ENCODE results near the gene ZNF367. TPM values are rescaled to one million over a fixed set of nuclear protein-coding genes. Genes with fewer than 3 reads are reported as not detected.

ZNF367 gene
- total RNA-seq, 4 donors from 2014 or later = 0.26 to 21.2 (median 1.7) TPM

- H3K36me3 ChIP-seq = no peaks in the 10 kb centered on the region
- no peak for DNase-seq
- H3K4me1 ChIP-seq = no peaks in the 10 kb centered on the region
- H3K27ac ChIP-seq = peak overlapping the region in 1 of 2 donors; percentile 88
- TF ChIP-seq, protein P1, sequence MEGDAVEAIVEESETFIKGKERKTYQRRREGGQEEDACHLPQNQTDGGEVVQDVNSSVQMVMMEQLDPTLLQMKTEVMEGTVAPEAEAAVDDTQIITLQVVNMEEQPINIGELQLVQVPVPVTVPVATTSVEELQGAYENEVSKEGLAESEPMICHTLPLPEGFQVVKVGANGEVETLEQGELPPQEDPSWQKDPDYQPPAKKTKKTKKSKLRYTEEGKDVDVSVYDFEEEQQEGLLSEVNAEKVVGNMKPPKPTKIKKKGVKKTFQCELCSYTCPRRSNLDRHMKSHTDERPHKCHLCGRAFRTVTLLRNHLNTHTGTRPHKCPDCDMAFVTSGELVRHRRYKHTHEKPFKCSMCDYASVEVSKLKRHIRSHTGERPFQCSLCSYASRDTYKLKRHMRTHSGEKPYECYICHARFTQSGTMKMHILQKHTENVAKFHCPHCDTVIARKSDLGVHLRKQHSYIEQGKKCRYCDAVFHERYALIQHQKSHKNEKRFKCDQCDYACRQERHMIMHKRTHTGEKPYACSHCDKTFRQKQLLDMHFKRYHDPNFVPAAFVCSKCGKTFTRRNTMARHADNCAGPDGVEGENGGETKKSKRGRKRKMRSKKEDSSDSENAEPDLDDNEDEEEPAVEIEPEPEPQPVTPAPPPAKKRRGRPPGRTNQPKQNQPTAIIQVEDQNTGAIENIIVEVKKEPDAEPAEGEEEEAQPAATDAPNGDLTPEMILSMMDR (IDR thresholded peaks at IDR 0.05) = no peak
- no peak for TF ChIP-seq POLR2A (IDR thresholded peaks at IDR 0.05)
- H3K4me3 ChIP-seq = peak overlapping the region in 1 of 2 donors; percentile 70
- intact Hi-C loops (cut with DNase I; ENCODE audit: low total_unique reads) = no loop called here
- H3K27me3 ChIP-seq = no peaks in the 10 kb centered on the region
- H3K9me3 ChIP-seq = no peaks in the 10 kb centered on the region
These were observed 36.0 kb downstream of the ZNF367 start for GRCh38 chr9:96382175-96382574.

DNA sequence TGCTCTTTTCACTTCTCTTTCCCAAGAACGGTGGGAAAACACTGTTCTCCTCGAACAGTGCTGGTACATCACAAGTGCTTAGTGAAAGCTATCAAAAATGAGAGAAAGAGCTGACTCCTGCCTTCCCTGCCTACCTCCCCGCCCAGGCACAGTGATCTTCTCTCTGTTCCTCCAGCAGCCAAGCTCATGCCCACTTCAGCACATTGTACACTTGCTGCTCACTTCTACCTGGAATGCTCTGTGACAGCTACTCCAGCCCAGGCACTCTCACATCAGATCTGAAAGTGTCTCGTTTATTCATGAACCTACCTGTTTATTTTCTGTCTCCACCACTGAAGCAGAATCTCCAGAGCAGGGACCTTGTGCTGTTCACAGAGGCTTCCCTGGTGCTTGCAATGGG lies 36.5 kb downstream of the ZNF367 start:
- no peak for TF ChIP-seq POLR2A (IDR thresholded peaks at IDR 0.05)
- TF ChIP-seq, protein P1 (IDR thresholded peaks at IDR 0.05) = no peak
- Histone ChIP-seq H3K4me1 (no peaks in the 10 kb centered on the region), H3K27ac (no peak overlapping the region), H3K27me3 (no peaks in the 10 kb centered on the region), H3K36me3 (no peaks in the 10 kb centered on the region), H3K9me3 (no peaks in the 10 kb centered on the region), H3K4me3 (no peak overlapping the region)
- intact Hi-C loops (cut with DNase I; ENCODE audit: low total_unique reads) = no loop called here
- DNase-seq = no peak

DNA sequence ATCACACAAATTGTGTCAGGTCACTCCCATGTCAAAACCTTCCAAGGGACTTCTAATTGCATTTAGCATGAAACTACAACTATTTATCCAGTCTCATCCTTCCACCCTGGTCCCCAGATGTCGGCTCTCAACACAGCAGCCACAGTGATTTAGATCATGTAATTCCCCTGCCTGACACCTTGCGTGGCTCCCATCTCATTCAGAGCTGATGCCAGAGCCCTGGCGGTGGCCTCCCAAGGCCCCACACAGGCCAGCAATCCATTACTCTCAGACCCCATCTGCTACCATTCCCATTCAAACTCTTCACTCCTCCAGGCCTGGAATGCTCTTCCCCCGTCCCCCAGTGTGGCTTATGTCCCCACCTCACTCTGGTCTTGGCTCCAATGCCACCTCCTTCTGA lies 37.0 kb downstream of the ZNF367 start:
- H3K27me3 ChIP-seq = no peaks in the 10 kb centered on the region
- no peak for TF ChIP-seq POLR2A (IDR thresholded peaks at IDR 0.05)
- TF ChIP-seq, protein P1 (IDR thresholded peaks at IDR 0.05) = no peak
- DNase-seq = no peak
- no peaks in the 10 kb centered on the region for H3K9me3 ChIP-seq
- intact Hi-C loops (cut with DNase I; ENCODE audit: low total_unique reads) = no loop called here
- H3K4me3 ChIP-seq = no peak overlapping the region
- H3K36me3 ChIP-seq = no peaks in the 10 kb centered on the region
- H3K27ac ChIP-seq = no peak overlapping the region
- H3K4me1 ChIP-seq = no peaks in the 10 kb centered on the region

DNA sequence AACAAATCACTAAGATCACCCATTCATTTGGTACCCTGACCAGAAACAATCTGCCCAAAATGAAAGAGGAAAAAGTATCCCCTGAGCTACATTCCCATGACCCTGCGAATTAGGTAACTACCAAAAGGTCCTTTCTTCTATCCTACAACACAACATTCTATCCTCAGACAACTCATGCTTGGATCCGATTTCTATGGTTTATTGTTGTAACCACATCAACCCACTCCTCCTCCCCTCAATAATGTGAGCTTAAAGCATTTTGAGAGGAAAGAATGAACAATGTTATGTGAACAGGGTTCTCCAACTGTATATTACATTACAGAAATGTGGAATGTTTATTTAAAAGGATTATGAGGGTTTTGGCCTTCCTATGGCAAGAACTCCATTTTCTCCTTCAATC lies 38.7 kb downstream of the ZNF367 start:
- H3K4me3 ChIP-seq = no peak overlapping the region
- TF ChIP-seq, protein P1 (IDR thresholded peaks at IDR 0.05) = no peak
- no peak for TF ChIP-seq POLR2A (IDR thresholded peaks at IDR 0.05)
- no peak for DNase-seq
- H3K27ac ChIP-seq = no peak overlapping the region
- H3K4me1 ChIP-seq = no peaks in the 10 kb centered on the region
- no peaks in the 10 kb centered on the region for H3K27me3 ChIP-seq
- intact Hi-C loops (cut with DNase I; ENCODE audit: low total_unique reads) = no loop called here
- H3K36me3 ChIP-seq = no peaks in the 10 kb centered on the region
- no peaks in the 10 kb centered on the region for H3K9me3 ChIP-seq

DNA sequence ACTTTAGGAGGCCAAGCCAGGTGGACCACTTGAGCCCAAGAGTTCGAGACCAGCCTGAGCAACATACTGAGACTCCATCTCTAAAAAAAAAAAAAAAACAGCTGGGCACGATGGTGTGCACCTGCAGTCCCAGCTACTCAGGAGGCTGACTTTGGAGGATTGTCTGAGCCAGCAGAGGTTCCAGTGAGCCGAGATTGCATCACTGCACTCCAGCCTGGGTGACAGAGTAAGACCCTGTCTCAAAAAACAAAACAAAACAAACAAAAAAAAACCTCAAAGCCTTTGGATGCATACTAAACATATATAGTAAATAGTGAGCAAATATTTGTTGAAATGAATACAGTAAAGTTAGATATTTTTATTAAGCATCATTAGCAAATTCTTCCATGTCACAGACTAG lies 40.0 kb downstream of the ZNF367 start:
- TF ChIP-seq, protein P1 (IDR thresholded peaks at IDR 0.05) = no peak
- TF ChIP-seq POLR2A (IDR thresholded peaks at IDR 0.05) = no peak
- Histone ChIP-seq H3K4me3 (no peak overlapping the region), H3K27me3 (no peaks in the 10 kb centered on the region), H3K4me1 (no peaks in the 10 kb centered on the region), H3K27ac (no peak overlapping the region), H3K36me3 (no peaks in the 10 kb centered on the region), H3K9me3 (no peaks in the 10 kb centered on the region)
- intact Hi-C loops (cut with DNase I; ENCODE audit: low total_unique reads) = no loop called here
- DNase-seq = no peak

All from uterus (tissue), 4 donors.